Esophagus squamous epithelium (tissue), 4 donors: ENCODE results near the gene TAS1R2.

Experiments
- CTCF ChIP-seq, 6 experiments: fragments of 450-650 bp in 4 of 6; fragments of 200-600 bp in 2 of 6; sonication (generic) in 2 of 6; IDR thresholded peaks; one replicate each; pipeline ENCODE4 v1.5.1; 2016 to 2019; ENCODE audit warnings: antibody characterized with exemption in 6 of 6, mild to moderate bottlenecking in 4 of 6, moderate library complexity in 4 of 6
- POLR2A ChIP-seq, 4 donors: fragments of 450-650 bp; IDR thresholded peaks; one replicate each; pipeline ENCODE4 v1.6.1; 2017; ENCODE audit warnings: antibody characterized with exemption in 4 of 4, mild to moderate bottlenecking in 4 of 4, moderate library complexity in 3 of 4

GRCh38 chr1:18885311-18886002 is 26.0 kb upstream of the TAS1R2 start:
- TF ChIP-seq CTCF (IDR thresholded peaks at IDR 0.05) (no peak), POLR2A (IDR thresholded peaks at IDR 0.05) (no peak)
